ENCODE data around the gene MITF.

GRCh38 chr3:69882560-69882959 is 143.3 kb downstream of the MITF start:
- no peak for TF ChIP-seq CTCF (IDR thresholded peaks at IDR 0.05)
- TF ChIP-seq ZFX (IDR thresholded peaks at IDR 0.05; ENCODE audit: borderline replicate concordance), result no peak
